H1 (cell line): Measurements from ENCODE around the gene SLC13A5. TPM values are rescaled to one million over a fixed set of nuclear protein-coding genes. Genes with fewer than 3 reads are reported as not detected.

Experiments
- ASH2L ChIP-seq: fragments of 200-600, 300-600 bp; sonication (generic); IDR thresholded peaks from one replicate; pipeline ENCODE4 v1.7.1; 2017; ENCODE audit warnings: low read length
- BCL11A ChIP-seq, 2 experiments: IDR thresholded peaks; one replicate each; pipeline ENCODE4 v1.6.1; 2011; ENCODE audit warnings: low read depth in 2 of 2, low read length in 2 of 2, mild to moderate bottlenecking in 2 of 2
- CHD2 ChIP-seq: IDR thresholded peaks from 2 replicates; pipeline ENCODE4 v1.6.1; 2012; ENCODE audit warnings: low read length, improper control_type of control experiment
- CTCF ChIP-seq, 3 experiments: IDR thresholded peaks; 1 replicate in 2 of 3; 2 replicates in 1 of 3; pipeline versions ENCODE4 v1.5.1 to v1.6.1; 2011; ENCODE audit warnings: low read length in 3 of 3, mild to moderate bottlenecking in 3 of 3, inconsistent platforms in 2 of 3, low read depth in 1 of 3, moderate library complexity in 1 of 3; ENCODE audit not compliant: insufficient read depth in 1 of 3; ENCODE audit errors: control extremely low read depth in 1 of 3
- EGR1 ChIP-seq: IDR thresholded peaks from 2 replicates; pipeline ENCODE4 v1.6.1; 2011; ENCODE audit warnings: low read depth, low read length, borderline replicate concordance
- EP300 ChIP-seq, 2 experiments: IDR thresholded peaks; 1 replicate in 1 of 2; 2 replicates in 1 of 2; pipeline ENCODE4 v1.6.1; 2011 to 2012; ENCODE audit warnings: low read depth in 2 of 2, low read length in 2 of 2, mild to moderate bottlenecking in 2 of 2, borderline replicate concordance in 1 of 2, inconsistent platforms in 1 of 2, moderate library complexity in 1 of 2
- EZH2 ChIP-seq: fragments of 200-600 bp; sonication (generic); IDR thresholded peaks from 2 replicates; pipeline ENCODE4 v1.7.1; 2012; ENCODE audit warnings: low read depth, mild to moderate bottlenecking, moderate library complexity, low read length, inconsistent platforms; ENCODE audit not compliant: severe bottlenecking
- GABPA ChIP-seq: IDR thresholded peaks from 2 replicates; pipeline ENCODE4 v1.6.1; 2011; ENCODE audit warnings: mild to moderate bottlenecking, low read length, moderate library complexity, borderline replicate concordance; ENCODE audit not compliant: insufficient read depth
- HDAC2 ChIP-seq, 2 experiments: fragments of 300-600 bp in 1 of 2; sonication (generic) in 1 of 2; IDR thresholded peaks; 2 replicates each; pipeline ENCODE4 v1.6.1; 2011 to 2012; ENCODE audit warnings: low read depth in 2 of 2, low read length in 2 of 2, mild to moderate bottlenecking in 2 of 2, moderate library complexity in 2 of 2, borderline replicate concordance in 1 of 2, inconsistent platforms in 1 of 2
- JUN ChIP-seq: IDR thresholded peaks from 2 replicates; pipeline ENCODE4 v1.6.1; 2011; ENCODE audit warnings: low read depth, mild to moderate bottlenecking, improper control_type of control experiment, low read length
- KDM4A ChIP-seq: IDR thresholded peaks from one replicate; pipeline ENCODE4 v1.7.1; 2012; ENCODE audit warnings: low read depth, mild to moderate bottlenecking, moderate library complexity, low read length, inconsistent platforms; ENCODE audit not compliant: severe bottlenecking
- KDM5A ChIP-seq: fragments of 200-600 bp; IDR thresholded peaks from 2 replicates; pipeline ENCODE4 v1.7.1; 2012; ENCODE audit warnings: mild to moderate bottlenecking, low read length, inconsistent platforms, mixed read lengths
- MAFK ChIP-seq: IDR thresholded peaks from 2 replicates; pipeline ENCODE4 v1.6.1; 2012; ENCODE audit warnings: low read depth, mild to moderate bottlenecking, improper control_type of control experiment, low read length
- PHF8 ChIP-seq: fragments of 200-600 bp; sonication (generic); conservative IDR thresholded peaks from 2 replicates; pipeline ENCODE4 v1.7.1; 2012; ENCODE audit warnings: low read depth, mild to moderate bottlenecking, inconsistent platforms, low read length, moderate library complexity
- POLR2A ChIP-seq, 2 experiments: IDR thresholded peaks; 1 replicate in 1 of 2; 2 replicates in 1 of 2; pipeline ENCODE4 v1.6.1; 2011; ENCODE audit warnings: low read depth in 2 of 2, low read length in 2 of 2, mild to moderate bottlenecking in 2 of 2; ENCODE audit errors: control extremely low read depth in 1 of 2
- POLR2AphosphoS5 ChIP-seq: IDR thresholded peaks from 2 replicates; pipeline ENCODE4 v1.6.1; 2011; ENCODE audit warnings: low read depth, low read length
- SIN3A ChIP-seq, 2 experiments: IDR thresholded peaks in 1 of 2; conservative IDR thresholded peaks in 1 of 2; 2 replicates each; pipeline ENCODE4 v1.6.1; 2011 to 2012; ENCODE audit warnings: low read length in 2 of 2, improper control_type of control experiment in 1 of 2, low read depth in 1 of 2, mild to moderate bottlenecking in 1 of 2
- SUZ12 ChIP-seq: fragments of 200-600 bp; sonication (generic); IDR thresholded peaks from 2 replicates; pipeline ENCODE4 v1.6.1; 2012; ENCODE audit warnings: mild to moderate bottlenecking, inconsistent platforms, low read length, moderate library complexity, mixed read lengths
- TAF7 ChIP-seq: optimal IDR thresholded peaks from 2 replicates; pipeline ENCODE3; 2011; ENCODE audit warnings: low read depth, mild to moderate bottlenecking, inconsistent platforms, low read length, moderate library complexity, borderline replicate concordance
- YY1 ChIP-seq: IDR thresholded peaks from 2 replicates; pipeline ENCODE4 v1.6.1; 2011; ENCODE audit warnings: low read depth, mild to moderate bottlenecking, low read length
- polyA plus RNA-seq, 7 experiments: library from polyadenylated mRNA; depleted of rRNA in 3 of 7; stranded (reverse) in 5 of 7; unstranded in 2 of 7; fragments of >200 nt in 5 of 7; fragments of 200-250 nt in 2 of 7; gene quantifications; 1 replicate in 5 of 7; 2 replicates in 1 of 7; 4 replicates in 1 of 7; pipeline versions ENCODE4 v1.2.1 to v1.2.3, GENCODE V29; 2011 to 2013; ENCODE audit warnings: missing spikeins in 2 of 7, mixed read lengths in 2 of 7
- total RNA-seq: library from RNA; stranded (reverse); fragmentation: NEBNext Ultra II Directional; extraction: Animal tissue kit (Norgen Biotek cat#: 25700); gene quantifications from 2 replicates; pipeline ENCODE4 v1.2.1, GENCODE V29; 2021

SLC13A5 gene
- total and polyA plus RNA-seq, 2 of the 8 experiments (the other 6 are each of a cell fraction or from before 2014, with no cell fraction given) = 2.1 to 2.6 TPM

- 0 out of 4 replicates have a peak, but pooled peaks have one; percentile 33 to 62 for TF ChIP-seq HDAC2 (IDR thresholded peaks at IDR 0.05; ENCODE audit: borderline replicate concordance in 1 of 2, low read depth in 2 of 2, low read length in 2 of 2)
- TF ChIP-seq POLR2AphosphoS5 = 0 out of 2 replicates have a peak, but pooled peaks have one; percentile 18
- TF ChIP-seq MAFK = no peak
- TF ChIP-seq KDM4A = peak; percentile 91
- no peak for TF ChIP-seq EZH2
- TF ChIP-seq SIN3A (conservative IDR thresholded peaks at IDR 0.05 in 1 of 2, IDR thresholded peaks at IDR 0.05 in 1 of 2; ENCODE audit: low read depth in 1 of 2, low read length in 2 of 2) = peak; percentile 67 to 94; a peak in 3 of 4 replicates
- TF ChIP-seq CTCF (IDR thresholded peaks at IDR 0.05; ENCODE audit: control extremely low read depth in 1 of 3, insufficient read depth in 1 of 3, low read depth in 1 of 3, low read length in 3 of 3) = no peak
- TF ChIP-seq EP300 (IDR thresholded peaks at IDR 0.05; ENCODE audit: borderline replicate concordance in 1 of 2, low read depth in 2 of 2, low read length in 2 of 2) = no peak
- 0 out of 3 replicates have a peak, but pooled peaks of 1 of the 2 experiments have one; percentile 23 for TF ChIP-seq POLR2A (IDR thresholded peaks at IDR 0.05; ENCODE audit: control extremely low read depth in 1 of 2, low read depth in 2 of 2, low read length in 2 of 2)
- TF ChIP-seq GABPA = peak; percentile 88
- TF ChIP-seq ASH2L = peak; percentile 58
- TF ChIP-seq JUN = no peak
- no peak for TF ChIP-seq SUZ12
- no peak for TF ChIP-seq BCL11A (IDR thresholded peaks at IDR 0.05; ENCODE audit: low read depth in 2 of 2, low read length in 2 of 2)
- TF ChIP-seq EGR1 = no peak
- no peak for TF ChIP-seq TAF7
- peak; percentile 75; the same call in 1 of the 2 replicates for TF ChIP-seq YY1
- TF ChIP-seq PHF8 = 0 out of 2 replicates have a peak, but pooled peaks have one; percentile 25
- TF ChIP-seq KDM5A = peak; percentile 28; the same call in 1 of the 2 replicates
- no peak for TF ChIP-seq CHD2
These were observed 61.7 kb downstream of the SLC13A5 start, which contains the start of the genes C17orf100 and MED31 (continued) for GRCh38 chr17:6651354-6651918.
